Prostate gland (tissue), 2 donors: ENCODE measurements around the gene IRF2BP1. TPM values are rescaled to one million over a fixed set of nuclear protein-coding genes. Genes with fewer than 3 reads are reported as not detected.

Source experiments
- DNase-seq: peaks from one replicate; pipeline ENCODE4 v3.0.0-alpha.2; 2019; ENCODE audit warnings: low spot score
- H3K27ac ChIP-seq, 2 donors: fragments of 200-600 bp; sonication (generic); 2 replicates each; pipeline ENCODE4 v1.5.1; 2017 to 2019
- H3K27me3 ChIP-seq: fragments of 200-600 bp; sonication (generic); replicated peaks from 2 replicates; pipeline ENCODE4 v1.5.1; 2019; ENCODE audit not compliant: insufficient read depth
- H3K36me3 ChIP-seq, 2 donors: fragments of 200-600 bp; sonication (generic); 1 replicate in 1 of 2; 2 replicates in 1 of 2; pipeline versions ENCODE4 v1.5.1 to v1.8.1; 2017 to 2019
- H3K4me1 ChIP-seq: fragments of 200-600 bp; sonication (generic); replicated peaks from 2 replicates; pipeline ENCODE4 v1.5.1; 2019
- H3K4me3 ChIP-seq, 2 donors: fragments of 200-600 bp; sonication (generic); 2 replicates each; pipeline ENCODE4 v1.5.1; 2017 to 2019
- H3K9me3 ChIP-seq: fragments of 200-600 bp; sonication (generic); 2 replicates; pipeline ENCODE4 v1.5.1; 2017
- POLR2A ChIP-seq: fragments of 450-650 bp; IDR thresholded peaks from one replicate; pipeline ENCODE4 v1.6.1; 2016; ENCODE audit warnings: antibody characterized with exemption, mild to moderate bottlenecking
- POLR2AphosphoS5 ChIP-seq: sonication (generic); formaldehyde crosslinking; IDR thresholded peaks from one replicate; pipeline ENCODE4 v1.6.1; 2017; ENCODE audit warnings: antibody characterized with exemption
- WGBS: methylation state at CpG from one replicate; pipeline ENCODE4 v1.1.5; 2018; 5-methylcytosine and 5-hydroxymethylcytosine counted together
- intact Hi-C: fragments of 100-400 bp; cut with DNase I; formaldehyde crosslinking; loops from one replicate; pipeline ENCODE4 v1.14.2; 2022
- total RNA-seq, 2 donors: library from RNA; depleted of rRNA; stranded (reverse); fragments of >200 nt; gene quantifications; one replicate each; pipeline ENCODE4 v1.1.0, GENCODE V29; 2016
- TF ChIP-seq, protein P1 (sequence below), 4 experiments: fragments of 200-600 bp in 2 of 4; fragments of 450-650 bp in 2 of 4; sonication (generic) in 2 of 4; IDR thresholded peaks; 1 replicate in 3 of 4; 2 replicates in 1 of 4; pipeline ENCODE4 v1.5.1; 2016 to 2019; ENCODE audit warnings: antibody characterized with exemption in 4 of 4, mild to moderate bottlenecking in 2 of 4, moderate library complexity in 2 of 4

The IRF2BP1 gene
- total RNA-seq, 2 donors from 2014 or later: 55.5 to 63.0 TPM

DNA sequence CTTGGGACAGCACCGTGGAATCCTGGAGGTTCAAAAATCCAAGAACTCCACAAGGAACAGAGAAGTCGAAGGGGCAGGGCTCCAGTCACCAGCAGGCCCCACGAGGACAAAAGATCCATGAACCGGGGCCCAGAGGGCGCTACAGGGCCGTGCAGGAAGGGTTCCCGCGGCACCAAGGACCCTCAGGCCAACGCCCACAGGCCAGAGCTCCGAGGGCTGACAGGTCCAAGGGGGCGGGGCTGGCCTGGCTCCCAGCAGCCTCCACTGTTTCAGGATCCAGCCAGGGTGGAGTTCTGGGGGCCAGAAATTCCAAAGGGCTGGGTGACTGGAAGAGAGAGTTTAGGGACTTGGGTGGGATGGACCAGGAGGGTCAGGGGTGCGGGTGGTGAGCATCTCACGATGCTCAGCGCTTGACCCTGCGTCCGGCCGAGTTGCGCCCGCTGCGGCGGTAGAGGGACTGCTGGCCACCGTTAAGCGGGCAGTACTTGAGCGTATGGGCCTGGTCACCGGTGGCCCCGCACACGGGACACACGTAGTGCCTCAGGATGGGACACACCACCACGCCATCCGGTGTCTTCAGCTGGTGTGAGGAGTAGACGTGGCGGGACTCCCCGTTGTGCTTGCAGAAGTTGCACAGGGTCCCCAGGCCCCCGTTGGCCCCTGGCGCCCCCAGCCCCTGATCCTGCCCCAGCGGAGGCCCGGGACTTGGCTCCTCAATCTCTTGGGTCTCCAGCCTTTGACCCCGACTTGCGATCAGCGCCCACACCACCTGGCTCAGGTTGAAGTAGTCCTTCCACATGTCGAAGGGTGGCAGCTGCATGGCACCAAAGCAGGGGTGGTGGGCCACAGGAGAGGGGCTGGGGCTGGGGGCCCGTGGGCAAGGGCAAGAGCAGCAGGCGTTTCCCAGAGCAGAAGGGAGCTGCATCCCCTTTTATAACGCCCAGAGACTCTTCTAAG, 28.2 kb upstream of the IRF2BP1 start, which contains the start of gene NANOS2:
NANOS2 (minus strand) TSS at position 905 of the 957 bp plus-strand sequence; CDS start at position 820, 85 bp downstream.
- whole genome bisulfite sequencing: 52% methylated on average over 43 of the region's 44 CpGs
- TF ChIP-seq POLR2A (no peak), POLR2AphosphoS5 (no peak)
- TF ChIP-seq, protein P1, sequence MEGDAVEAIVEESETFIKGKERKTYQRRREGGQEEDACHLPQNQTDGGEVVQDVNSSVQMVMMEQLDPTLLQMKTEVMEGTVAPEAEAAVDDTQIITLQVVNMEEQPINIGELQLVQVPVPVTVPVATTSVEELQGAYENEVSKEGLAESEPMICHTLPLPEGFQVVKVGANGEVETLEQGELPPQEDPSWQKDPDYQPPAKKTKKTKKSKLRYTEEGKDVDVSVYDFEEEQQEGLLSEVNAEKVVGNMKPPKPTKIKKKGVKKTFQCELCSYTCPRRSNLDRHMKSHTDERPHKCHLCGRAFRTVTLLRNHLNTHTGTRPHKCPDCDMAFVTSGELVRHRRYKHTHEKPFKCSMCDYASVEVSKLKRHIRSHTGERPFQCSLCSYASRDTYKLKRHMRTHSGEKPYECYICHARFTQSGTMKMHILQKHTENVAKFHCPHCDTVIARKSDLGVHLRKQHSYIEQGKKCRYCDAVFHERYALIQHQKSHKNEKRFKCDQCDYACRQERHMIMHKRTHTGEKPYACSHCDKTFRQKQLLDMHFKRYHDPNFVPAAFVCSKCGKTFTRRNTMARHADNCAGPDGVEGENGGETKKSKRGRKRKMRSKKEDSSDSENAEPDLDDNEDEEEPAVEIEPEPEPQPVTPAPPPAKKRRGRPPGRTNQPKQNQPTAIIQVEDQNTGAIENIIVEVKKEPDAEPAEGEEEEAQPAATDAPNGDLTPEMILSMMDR (IDR thresholded peaks at IDR 0.05): no peak
- no peaks in the 10 kb centered on the region for H3K9me3 ChIP-seq
- no peak within 1 kb of the TSS for H3K4me3 ChIP-seq
- no peaks in the 10 kb centered on the region for H3K4me1 ChIP-seq
- H3K36me3 ChIP-seq: no peaks in the 10 kb centered on the region
- H3K27me3 ChIP-seq: peaks cover 3% of the 10 kb centered on the region
- intact Hi-C loops: no loop called here
- H3K27ac ChIP-seq: no peak within 1 kb of the TSS
- no peak for DNase-seq

DNA sequence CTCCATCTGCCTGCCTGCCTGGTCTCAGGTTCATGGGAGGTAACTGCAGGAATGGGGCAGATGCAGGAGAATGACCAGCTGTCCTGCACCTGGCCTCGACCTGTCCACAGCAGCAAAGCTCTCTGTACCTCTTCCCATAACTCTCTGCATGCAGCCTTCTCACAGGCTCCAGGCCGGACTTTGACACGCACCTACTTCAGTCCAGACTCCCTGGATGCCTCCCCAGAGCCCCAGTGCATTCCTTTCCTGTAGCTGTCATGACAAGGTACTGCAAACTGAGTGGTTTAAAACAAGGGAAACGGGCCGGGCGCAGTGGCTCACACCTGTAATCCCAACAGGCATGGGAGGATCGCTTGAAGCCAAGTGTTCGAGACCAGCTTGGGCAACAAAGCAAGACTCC, 25.4 kb upstream of the IRF2BP1 start:
- Histone ChIP-seq H3K4me1 (no peaks in the 10 kb centered on the region), H3K4me3 (no peak overlapping the region), H3K27ac (no peak overlapping the region), H3K36me3 (no peaks in the 10 kb centered on the region), H3K27me3 (peaks cover 3% of the 10 kb centered on the region), H3K9me3 (no peaks in the 10 kb centered on the region)
- TF ChIP-seq POLR2A (no peak), POLR2AphosphoS5 (no peak)
- TF ChIP-seq, protein P1 (IDR thresholded peaks at IDR 0.05): no peak
- DNase-seq: no peak
- 59% methylated on average over 8 of the region's 8 CpGs for WGBS
- intact Hi-C loops: no loop called here

- Histone ChIP-seq H3K9me3 (no peaks in the 10 kb centered on the region), H3K4me1 (no peaks in the 10 kb centered on the region), H3K27ac (no peak overlapping the region), H3K4me3 (no peak overlapping the region), H3K27me3 (peaks cover 3% of the 10 kb centered on the region), H3K36me3 (no peaks in the 10 kb centered on the region)
- no peak for TF ChIP-seq POLR2A
- TF ChIP-seq, protein P1 (IDR thresholded peaks at IDR 0.05): no peak
- TF ChIP-seq POLR2AphosphoS5: no peak
- WGBS: 67% methylated on average over 5 of the region's 5 CpGs
- intact Hi-C loops: no loop called here
- DNase-seq: no peak
Measured at GRCh38 chr19:45908956-45909355, 23.0 kb upstream of the IRF2BP1 start.

- Histone ChIP-seq H3K4me3 (no peak overlapping the region), H3K4me1 (no peaks in the 10 kb centered on the region), H3K36me3 (no peaks in the 10 kb centered on the region), H3K27me3 (peaks cover 1% of the 10 kb centered on the region), H3K27ac (no peak overlapping the region), H3K9me3 (no peaks in the 10 kb centered on the region)
- TF ChIP-seq POLR2AphosphoS5 (no peak), POLR2A (no peak)
- TF ChIP-seq, protein P1 (IDR thresholded peaks at IDR 0.05): no peak
- 78% methylated on average over 3 of the region's 3 CpGs for WGBS
- no peak for DNase-seq
- intact Hi-C loops: no loop called here
Measured at GRCh38 chr19:45906221-45906620, 20.3 kb upstream of the IRF2BP1 start.

DNA sequence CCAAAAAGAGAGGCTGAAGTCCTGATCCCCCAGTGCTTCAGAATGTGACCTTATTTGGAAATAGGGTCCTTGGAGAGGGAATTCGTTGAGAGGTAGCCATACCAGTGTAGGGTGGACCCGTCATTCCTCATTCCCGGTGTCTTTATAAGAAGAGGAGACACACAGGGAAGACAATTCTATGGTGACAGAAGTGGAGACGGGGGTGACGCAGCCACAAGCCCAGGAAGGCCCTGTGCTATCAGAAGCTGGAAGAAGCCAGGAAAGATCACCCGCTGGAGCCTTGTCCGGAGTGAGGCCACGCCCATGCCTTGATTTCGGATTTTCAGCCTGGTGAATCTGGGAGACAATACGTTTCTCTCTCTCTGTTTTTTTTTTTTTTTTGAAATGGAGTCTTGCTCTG, 19.1 kb upstream of the IRF2BP1 start:
- no peak overlapping the region for H3K4me3 ChIP-seq
- intact Hi-C loops: no loop called here
- H3K4me1 ChIP-seq: no peaks in the 10 kb centered on the region
- TF ChIP-seq, protein P1 (IDR thresholded peaks at IDR 0.05): no peak
- TF ChIP-seq POLR2A: no peak
- TF ChIP-seq POLR2AphosphoS5: no peak
- no peaks in the 10 kb centered on the region for H3K36me3 ChIP-seq
- H3K9me3 ChIP-seq: no peaks in the 10 kb centered on the region
- DNase-seq: no peak
- no peaks in the 10 kb centered on the region for H3K27me3 ChIP-seq
- no peak overlapping the region for H3K27ac ChIP-seq
- 78% methylated on average over 10 of the region's 10 CpGs for WGBS
